Keratinocyte (primary cell): ENCODE data around the gene MYRIP.

Experiments used
- CTCF ChIP-seq, 3 experiments: IDR thresholded peaks in 1 of 3; conservative IDR thresholded peaks in 1 of 3; optimal IDR thresholded peaks in 1 of 3; 2 replicates in 2 of 3; 3 replicates in 1 of 3; pipeline versions ENCODE3 to v1.5.1; 2011; ENCODE audit warnings: low read length in 3 of 3, mild to moderate bottlenecking in 3 of 3, moderate library complexity in 2 of 3, control low read depth in 1 of 3, inconsistent platforms in 1 of 3; ENCODE audit not compliant: insufficient read depth in 2 of 3; ENCODE audit errors: extremely low read depth in 1 of 3
- EZH2 ChIP-seq: IDR thresholded peaks from one replicate; pipeline ENCODE4 v1.6.1; 2012; ENCODE audit warnings: inconsistent platforms, mild to moderate bottlenecking, low read length, moderate library complexity

DNA sequence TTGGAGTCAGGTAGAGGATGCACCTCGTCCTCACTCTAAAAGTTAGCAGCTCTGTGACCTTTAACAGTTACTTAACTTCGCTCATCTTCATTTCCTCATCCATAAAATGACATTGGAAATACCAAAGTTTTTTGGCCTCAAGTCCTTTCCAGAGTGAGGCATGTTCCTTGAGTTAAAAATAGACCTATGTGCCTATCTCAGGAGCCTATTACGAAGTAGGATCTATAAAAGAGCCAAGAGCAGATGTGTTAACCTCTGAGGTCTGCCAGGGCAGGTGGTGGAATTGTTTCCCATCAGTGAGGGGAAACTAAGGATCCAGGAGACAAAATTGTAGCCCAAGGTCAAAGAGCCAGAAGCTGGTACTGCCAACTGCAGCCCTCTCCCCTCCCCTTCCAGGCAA lies 379.7 kb downstream of the MYRIP start:
- no peak for TF ChIP-seq CTCF (optimal IDR thresholded peaks at IDR 0.05 in 1 of 3, IDR thresholded peaks at IDR 0.05 in 1 of 3, conservative IDR thresholded peaks at IDR 0.05 in 1 of 3; ENCODE audit: extremely low read depth in 1 of 3, insufficient read depth in 2 of 3, low read length in 3 of 3)
- no peak for TF ChIP-seq EZH2
